ENCODE results near the gene DUSP18.

- TF ChIP-seq CTCF (IDR thresholded peaks at IDR 0.05) (no peak), POLR2A (IDR thresholded peaks at IDR 0.05) (no peak)
Measured at GRCh38 chr22:30695351-30695851, 27.7 kb upstream of the DUSP18 start.

Measured in ovary (tissue), 3 donors.